Loucy (cell line): ENCODE measurements around the gene GRAMD2A.

Experiments used
- EZH2phosphoT487 ChIP-seq: fragments of 200-600 bp; IDR thresholded peaks from 2 replicates; pipeline ENCODE4 v1.6.1; 2018; ENCODE audit warnings: antibody characterized with exemption, mild to moderate bottlenecking, moderate library complexity, borderline replicate concordance
- TF ChIP-seq, protein P1 (sequence below): fragments of 200-600 bp; sonication (generic); conservative IDR thresholded peaks from 2 replicates; pipeline ENCODE4 v1.5.1; 2014; ENCODE audit warnings: mild to moderate bottlenecking, antibody characterized with exemption, low read length

DNA sequence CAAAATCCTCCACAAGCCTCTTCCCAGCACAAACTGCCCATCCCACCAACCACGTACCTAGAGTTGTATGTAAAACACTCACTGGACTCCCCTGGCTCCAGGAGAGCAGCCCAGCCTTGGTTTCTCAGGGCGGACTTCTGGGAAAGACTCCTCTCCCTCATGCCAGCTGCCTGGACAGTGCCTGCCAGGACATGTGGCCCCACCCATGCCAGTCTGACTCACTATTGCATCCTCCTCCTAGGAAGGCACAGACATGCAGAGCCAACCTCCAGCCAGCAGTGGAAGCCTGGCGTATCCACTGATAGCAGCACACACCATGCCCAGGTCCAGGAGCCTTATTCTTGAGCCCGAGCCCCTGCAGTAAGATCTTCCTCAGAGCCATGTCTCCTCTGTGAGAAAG is 24.8 kb upstream of the GRAMD2A start:
- TF ChIP-seq, protein P1, sequence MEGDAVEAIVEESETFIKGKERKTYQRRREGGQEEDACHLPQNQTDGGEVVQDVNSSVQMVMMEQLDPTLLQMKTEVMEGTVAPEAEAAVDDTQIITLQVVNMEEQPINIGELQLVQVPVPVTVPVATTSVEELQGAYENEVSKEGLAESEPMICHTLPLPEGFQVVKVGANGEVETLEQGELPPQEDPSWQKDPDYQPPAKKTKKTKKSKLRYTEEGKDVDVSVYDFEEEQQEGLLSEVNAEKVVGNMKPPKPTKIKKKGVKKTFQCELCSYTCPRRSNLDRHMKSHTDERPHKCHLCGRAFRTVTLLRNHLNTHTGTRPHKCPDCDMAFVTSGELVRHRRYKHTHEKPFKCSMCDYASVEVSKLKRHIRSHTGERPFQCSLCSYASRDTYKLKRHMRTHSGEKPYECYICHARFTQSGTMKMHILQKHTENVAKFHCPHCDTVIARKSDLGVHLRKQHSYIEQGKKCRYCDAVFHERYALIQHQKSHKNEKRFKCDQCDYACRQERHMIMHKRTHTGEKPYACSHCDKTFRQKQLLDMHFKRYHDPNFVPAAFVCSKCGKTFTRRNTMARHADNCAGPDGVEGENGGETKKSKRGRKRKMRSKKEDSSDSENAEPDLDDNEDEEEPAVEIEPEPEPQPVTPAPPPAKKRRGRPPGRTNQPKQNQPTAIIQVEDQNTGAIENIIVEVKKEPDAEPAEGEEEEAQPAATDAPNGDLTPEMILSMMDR, result no peak
- no peak for TF ChIP-seq EZH2phosphoT487
